Measurements from ENCODE around the gene P4HA3. TPM values are rescaled to one million over a fixed set of nuclear protein-coding genes. Genes with fewer than 3 reads are reported as not detected.

P4HA3 gene
- total and polyA plus RNA-seq, 9 of the 15 experiments (the other 6 are each of a cell fraction or from before 2014, with no cell fraction given), result 0.01 to 0.03 TPM; not detected in 7

DNA sequence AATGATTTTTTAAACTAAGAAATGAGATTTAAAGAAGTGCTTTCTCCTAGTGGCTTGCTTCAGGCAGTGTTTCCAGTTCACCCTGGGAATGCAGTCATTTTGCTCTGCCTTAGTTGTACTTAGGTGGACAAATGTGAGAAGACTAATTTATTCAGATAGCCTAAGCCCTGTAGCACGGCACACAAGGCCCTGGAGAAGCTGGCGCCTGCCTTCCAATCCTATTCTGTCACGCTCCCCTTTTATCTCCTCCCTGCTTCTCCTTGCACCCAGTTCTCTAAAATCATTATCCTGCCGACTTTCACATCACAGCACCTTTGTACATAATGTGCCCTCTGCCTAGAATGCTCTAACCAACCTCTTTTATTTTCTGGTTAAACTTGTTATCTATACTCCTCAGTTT, 76.3 kb downstream of the P4HA3 start:
- Histone ChIP-seq H3K27me3 (ENCODE audit: control insufficient read depth in 2 of 2, insufficient read depth in 2 of 2, low read length in 2 of 2) (no peaks in the 10 kb centered on the region), H4K20me1 (replicated peaks; ENCODE audit: control insufficient read depth, insufficient read depth, low read length) (no peaks in the 10 kb centered on the region), H3K4me3 (no peak overlapping the region), H3K9ac (ENCODE audit: insufficient read depth in 1 of 2, low read depth in 2 of 2, low read length in 2 of 2) (no peak overlapping the region), H3K79me2 (ENCODE audit: control insufficient read depth, insufficient read depth, low read length) (no peaks in the 10 kb centered on the region; the same call in 2 of the 3 replicates), H3K4me1 (replicated peaks in 1 of 2; ENCODE audit: control insufficient read depth in 2 of 2, insufficient read depth in 2 of 2, low read length in 2 of 2) (no peaks in the 10 kb centered on the region), H3K27ac (ENCODE audit: extremely low read depth, low read depth, low read length) (no peak overlapping the region), H3K9me1 (ENCODE audit: control insufficient read depth, insufficient read depth, low read length) (no peaks in the 10 kb centered on the region), H3K9me3 (replicated peaks; ENCODE audit: control insufficient read depth, insufficient read depth, low read depth, low read length) (no peaks in the 10 kb centered on the region), H2AFZ (ENCODE audit: low read depth, low read length) (no peak overlapping the region), H3K4me2 (ENCODE audit: insufficient read depth, low read length) (no peak overlapping the region), H3K36me3 (ENCODE audit: control insufficient read depth, insufficient read depth, low read length) (peaks cover 88% of the 10 kb centered on the region)
- TF ChIP-seq RAD51 (IDR thresholded peaks at IDR 0.05; ENCODE audit: borderline replicate concordance, low read depth) (no peak), TSHZ1 (CRISPR knock-in tag; IDR thresholded peaks at IDR 0.05) (no peak), SMARCA4 (IDR thresholded peaks at IDR 0.05) (no peak)
- DNase-seq (ENCODE audit: extremely low read depth in 1 of 4, low spot score in 3 of 4), result no peak
- FAIRE-seq, result no peak
- intact Hi-C loops (cut with micrococcal nuclease) (no loop called here), in situ Hi-C loops (cut with MboI) (no loop called here)
- ChIA-PET CTCF (ENCODE audit: low intra/inter-chr PET ratio) (no interaction called here), POLR2A (no interaction called here)
- no peak for ATAC-seq
- no TSS peak for BruUV-seq (replicated peaks)
- 90% methylated on average over 4 of the region's 4 CpGs for WGBS (ENCODE audit: insufficient coverage, low coverage, missing lambda C conversion rate)
